Colon (tissue), 2 donors: ENCODE results near the gene EFCAB6.

Experiments
- FAIRE-seq: peaks from 2 replicates; lab custom pipeline; 2012; peaks lifted over from hg19 to GRCh38; lab: Jason Lieb, UNC
- donor health status: control.
- donor health status: control.

The EFCAB6 gene

DNA sequence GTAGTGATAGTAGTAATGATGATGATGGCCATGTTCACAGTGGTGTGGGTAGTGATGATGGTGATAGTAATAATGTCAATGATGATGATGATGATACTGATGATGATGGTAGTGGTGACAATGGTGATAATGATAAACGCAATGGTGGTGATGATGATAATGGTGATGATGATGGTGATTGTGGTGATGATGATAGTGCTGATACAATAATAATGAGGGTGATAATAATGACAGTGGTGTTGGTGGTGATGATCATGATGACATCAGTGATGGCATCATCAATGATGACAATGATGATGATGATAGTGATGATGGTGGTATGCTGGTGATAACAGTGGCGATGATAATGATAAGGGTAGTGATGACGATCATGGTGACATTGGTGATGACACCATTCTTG lies 308.0 kb downstream of the EFCAB6 start:
- no peak for FAIRE-seq

- no peak for FAIRE-seq
Observed at GRCh38 chr22:43502306-43502874, 309.7 kb downstream of the EFCAB6 start.

DNA sequence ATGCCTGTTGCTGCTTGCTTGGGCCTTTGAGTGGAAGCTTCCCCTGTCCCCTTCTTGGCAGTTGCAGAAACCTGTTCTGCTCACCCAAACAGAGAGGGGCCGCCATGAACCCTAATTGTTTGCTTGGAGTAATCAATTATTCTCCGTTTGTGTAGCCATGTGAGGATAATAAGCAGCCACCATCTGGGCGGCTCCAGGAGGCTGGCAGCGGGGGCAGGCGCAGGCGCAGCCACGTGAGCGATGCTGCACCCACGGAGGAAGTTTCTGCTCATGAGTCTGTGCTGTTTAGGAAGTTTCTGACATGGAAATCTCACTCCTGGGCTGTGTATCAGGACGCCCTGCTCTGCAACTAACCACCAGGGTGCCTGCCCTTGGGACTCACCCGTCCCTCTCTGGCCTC lies 310.2 kb downstream of the EFCAB6 start:
- no peak for FAIRE-seq

- FAIRE-seq = no peak
Observed at GRCh38 chr22:43500792-43501785, 311.0 kb downstream of the EFCAB6 start.

- FAIRE-seq = no peak
Observed at GRCh38 chr22:43498856-43499253, 313.2 kb downstream of the EFCAB6 start.

DNA sequence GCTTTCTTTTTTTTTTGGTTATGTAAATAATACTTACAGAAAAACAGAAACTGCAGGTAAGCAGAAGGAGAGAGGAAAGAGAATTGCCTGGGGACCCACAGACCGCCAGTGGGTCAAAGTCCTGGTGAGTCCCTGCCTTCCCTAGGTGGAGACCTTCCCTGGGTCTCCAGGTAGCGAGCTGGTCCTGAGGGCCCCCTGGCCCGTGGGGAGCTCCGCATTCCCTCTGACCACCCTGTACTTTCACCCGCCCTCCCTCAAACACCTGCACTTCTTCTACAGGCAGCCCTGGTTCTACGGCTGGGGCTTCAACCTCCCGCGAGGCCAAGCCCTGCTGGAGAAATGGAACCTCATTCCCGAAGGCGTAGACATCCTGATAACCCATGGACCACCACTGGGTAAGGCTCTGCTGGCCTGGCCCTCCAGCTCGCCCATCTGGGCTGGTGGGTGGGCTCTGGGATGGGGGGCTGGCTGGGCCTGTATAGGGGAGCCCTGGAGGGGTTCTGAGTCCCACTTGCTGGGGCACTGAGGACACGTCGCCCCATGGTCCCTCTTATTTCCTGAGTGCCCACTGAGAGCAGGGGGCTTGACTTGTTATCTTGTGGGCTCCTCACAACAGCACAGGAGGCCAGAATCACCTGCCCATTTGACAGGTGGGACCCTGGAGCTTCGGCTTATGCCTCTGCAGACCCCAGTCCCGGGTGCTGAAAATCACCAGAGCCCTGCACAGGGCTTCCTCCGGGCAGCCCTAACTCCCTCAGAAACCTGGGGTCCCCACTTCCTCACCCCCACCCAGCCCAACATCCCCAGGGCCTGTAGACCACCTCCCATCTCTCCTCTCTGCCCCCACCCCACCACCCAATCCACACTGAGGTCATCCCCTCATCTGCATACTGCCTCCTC lies 313.9 kb downstream of the EFCAB6 start:
- FAIRE-seq = no peak

DNA sequence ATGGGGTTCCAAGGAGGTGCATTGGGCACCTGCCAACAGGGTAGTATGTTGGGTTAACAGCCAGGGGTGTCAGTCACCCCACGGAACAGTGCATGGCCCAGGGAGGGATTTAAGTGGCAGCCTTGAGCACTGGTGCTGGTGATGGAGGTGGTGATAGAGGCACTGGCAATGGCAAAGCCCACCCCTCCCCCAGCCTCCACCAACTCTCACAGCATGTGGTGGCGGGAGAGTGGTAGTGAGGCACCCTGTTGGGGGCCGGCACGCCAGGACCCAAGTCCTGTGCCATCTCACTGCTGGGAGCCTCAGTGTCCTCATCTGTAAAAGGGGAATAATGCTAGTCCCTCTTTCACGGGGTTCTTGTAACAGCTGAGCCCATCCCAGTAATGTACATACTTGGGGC lies 318.8 kb downstream of the EFCAB6 start:
- no peak for FAIRE-seq

GRCh38 chr22:43491737-43492136 lies 320.4 kb downstream of the EFCAB6 start:
- no peak for FAIRE-seq

DNA sequence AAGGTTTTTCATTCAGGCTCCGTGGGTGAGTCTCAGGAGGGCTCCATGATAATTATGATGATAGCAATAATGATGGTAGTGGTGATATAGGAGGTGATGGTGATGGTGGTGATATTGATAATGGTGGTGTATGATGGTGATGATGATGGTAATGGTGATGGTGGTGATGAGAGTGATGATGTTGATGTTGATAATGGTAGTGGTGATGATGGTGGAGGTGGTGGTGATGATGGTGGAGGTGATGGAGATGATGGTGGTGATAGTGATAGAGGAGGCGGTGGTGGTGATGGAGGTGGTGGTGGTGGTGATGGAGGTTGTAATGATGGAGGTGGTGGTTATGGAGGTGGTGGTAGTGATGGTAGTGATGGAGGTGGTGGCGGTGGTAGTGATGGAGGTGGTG lies 320.9 kb downstream of the EFCAB6 start:
- no peak for FAIRE-seq

- FAIRE-seq = no peak
Observed at GRCh38 chr22:43490311-43490710, 321.8 kb downstream of the EFCAB6 start.

DNA sequence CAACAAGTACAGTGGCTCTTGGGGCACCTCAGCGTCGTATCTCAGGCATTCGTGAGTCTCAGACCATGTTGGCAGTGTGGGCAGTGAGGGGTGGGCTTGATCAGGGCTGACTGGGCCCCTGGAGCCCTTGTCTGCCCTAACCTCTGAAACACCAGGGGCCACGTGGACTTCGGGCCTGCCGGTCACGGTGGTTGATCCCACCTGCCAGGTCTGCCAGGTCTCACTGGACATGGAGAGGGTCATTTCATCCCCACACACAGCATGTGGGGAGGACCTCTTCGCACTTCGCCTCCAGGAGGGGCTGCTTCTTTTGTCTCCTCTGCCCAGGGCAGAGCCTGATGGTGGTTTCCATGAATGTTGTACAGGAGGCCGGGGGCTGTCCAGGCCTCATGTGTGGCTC lies 323.2 kb downstream of the EFCAB6 start:
- no peak for FAIRE-seq

- FAIRE-seq = no peak
Observed at GRCh38 chr22:43488031-43488866, 323.9 kb downstream of the EFCAB6 start.

DNA sequence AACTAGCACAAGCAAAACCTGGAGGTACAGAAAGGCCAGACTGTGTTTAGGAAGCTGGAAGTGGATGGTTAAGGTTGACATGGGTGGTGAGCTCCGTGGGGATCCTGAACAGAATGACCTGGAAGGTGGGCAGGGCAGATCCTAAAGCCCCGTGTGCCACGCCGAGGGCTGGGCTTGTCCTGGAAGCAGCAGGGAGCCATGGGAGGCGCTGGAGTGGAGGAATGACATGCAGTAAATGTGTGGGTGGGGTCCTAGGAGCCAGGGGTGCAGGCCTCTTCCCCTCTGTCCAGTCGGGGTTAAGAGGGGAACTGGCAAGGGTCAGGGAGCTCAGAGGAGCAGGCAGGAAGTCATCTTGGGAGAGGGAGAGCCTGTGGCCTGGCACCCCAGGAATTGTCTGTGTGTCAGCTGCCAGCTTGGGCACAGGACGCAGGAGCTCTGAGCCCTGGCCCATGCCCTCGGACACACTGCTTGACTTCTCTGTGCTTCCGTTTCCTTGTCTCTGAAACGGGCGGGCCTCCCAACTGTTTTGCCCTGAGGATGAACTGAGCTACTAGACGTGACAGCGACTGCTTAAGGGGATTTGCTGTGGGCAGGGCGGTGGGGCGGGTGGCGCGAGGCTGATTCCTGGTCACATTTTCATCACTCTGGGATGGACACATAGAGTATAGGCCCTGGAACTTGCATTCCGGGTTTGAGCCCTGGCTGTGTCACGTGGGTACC lies 324.6 kb downstream of the EFCAB6 start:
- no peak for FAIRE-seq

DNA sequence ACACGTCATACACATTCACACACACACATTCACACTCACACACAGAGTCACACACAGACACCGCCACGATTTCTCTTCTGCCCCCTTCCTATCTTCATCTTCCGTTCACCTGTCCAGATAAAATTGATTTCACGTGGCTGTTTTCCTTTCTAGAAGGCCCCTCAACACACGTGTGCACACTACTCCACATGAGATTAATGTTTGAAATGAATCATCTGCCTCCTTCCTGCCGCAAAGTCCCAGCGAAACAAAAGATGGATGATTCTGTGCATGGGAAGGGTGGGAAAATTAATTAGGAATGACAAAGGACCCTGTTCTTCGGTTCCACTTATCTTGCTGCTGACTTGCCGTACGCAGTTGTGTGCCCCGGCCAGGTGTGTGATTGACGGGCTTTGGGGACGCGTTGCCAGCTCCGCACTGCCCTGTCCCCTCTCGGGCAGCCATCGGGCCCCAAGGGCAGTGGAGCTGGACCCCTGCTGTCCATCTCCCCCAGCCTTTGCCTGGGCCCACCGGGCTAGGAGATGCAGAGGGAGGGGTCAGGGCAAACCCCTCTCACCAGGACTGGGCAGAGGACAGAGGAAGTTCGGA lies 326.5 kb downstream of the EFCAB6 start:
- FAIRE-seq = no peak

GRCh38 chr22:43484227-43484626 lies 327.9 kb downstream of the EFCAB6 start:
- no peak for FAIRE-seq

DNA sequence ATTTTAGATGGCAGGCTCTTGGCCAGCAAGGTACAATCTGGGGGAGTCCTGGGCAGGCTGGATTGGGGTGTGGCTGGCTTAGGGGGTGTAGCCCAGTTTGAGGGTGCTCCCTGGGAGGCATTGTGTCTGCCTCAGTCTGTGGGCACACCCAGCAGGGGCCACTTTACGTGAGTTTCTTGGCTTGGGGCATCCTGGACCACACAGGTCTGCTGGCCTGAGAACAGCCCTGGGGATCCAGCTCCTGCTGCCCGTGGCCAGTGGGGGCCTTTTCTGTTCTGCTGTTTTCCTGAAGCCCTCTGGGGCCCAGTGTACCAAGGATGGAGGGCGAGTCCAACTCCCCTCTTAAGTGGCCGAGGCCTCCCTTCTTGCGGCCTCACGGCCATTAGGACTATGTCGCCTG lies 328.4 kb downstream of the EFCAB6 start:
- no peak for FAIRE-seq

DNA sequence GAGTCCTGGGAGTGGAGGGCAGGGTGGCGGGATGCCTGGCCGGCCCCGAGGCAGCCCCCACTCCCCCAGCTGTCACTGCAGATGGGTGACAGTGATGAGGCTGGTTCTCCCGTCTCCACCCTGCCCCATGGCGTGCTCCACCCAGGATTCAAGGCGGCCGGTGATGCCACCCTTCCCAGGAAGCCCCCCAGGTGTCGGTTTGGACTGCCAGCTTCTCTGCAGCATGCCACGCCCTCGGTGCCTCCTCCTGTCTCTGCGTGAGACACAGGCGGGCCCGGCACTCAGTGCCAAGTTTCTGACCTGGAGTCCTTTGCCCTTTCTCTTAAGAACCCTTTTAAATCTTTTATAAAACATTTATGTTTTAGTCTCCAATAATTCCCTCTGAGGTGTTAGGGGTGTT lies 328.8 kb downstream of the EFCAB6 start:
- FAIRE-seq = no peak

DNA sequence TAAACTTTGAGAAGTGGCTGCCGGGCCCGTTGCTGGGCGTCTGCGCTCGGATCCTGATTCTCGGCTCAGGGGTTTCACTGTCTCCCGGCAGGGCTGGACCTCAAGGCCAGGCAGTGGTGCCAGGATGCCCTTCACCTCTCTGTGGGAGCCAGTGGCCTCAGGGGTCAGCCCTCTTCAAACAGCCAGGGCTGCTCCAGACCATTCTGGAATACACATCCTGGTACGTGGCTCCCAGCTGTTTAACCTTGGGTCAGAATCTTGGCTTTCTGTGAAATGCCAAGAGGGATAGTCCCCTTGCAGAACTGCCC lies 329.8 kb downstream of the EFCAB6 start:
- no peak for FAIRE-seq

DNA sequence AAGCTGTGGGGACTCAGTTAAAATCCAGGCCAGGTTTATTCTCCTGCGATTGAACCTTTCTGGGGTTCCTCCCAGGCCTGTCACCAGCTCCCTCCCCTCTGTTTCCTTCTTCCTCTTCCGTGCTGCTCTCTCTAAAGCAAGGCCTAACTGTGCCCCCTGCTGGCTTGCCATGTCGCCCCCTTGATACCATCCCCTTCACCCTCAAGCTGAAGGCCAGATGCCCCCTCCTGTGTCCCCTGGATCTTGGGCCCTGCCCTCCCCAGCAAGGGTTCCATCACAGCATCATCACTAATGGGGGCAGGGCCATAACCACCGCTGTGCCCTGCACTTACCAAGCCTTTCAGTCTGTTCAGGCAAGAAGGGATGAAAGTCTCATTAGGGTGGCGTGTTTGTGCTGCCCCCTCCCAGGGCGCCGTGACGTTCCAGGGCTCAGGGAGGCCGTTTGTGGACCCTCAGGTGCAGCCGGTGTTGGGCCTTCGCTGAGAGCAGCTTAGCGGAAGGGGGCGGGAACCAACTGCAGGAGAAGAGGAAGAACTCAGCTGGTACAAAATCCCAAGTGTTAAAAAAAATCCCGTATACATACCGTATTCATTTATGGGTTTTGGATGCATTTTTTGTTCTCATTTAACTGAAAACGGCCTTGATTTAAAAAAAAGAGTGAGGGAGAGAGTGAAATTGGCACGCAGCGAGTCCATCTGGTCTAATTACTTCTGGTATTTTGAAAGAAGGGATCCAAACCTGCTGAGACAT lies 330.4 kb downstream of the EFCAB6 start:
- no peak for FAIRE-seq

DNA sequence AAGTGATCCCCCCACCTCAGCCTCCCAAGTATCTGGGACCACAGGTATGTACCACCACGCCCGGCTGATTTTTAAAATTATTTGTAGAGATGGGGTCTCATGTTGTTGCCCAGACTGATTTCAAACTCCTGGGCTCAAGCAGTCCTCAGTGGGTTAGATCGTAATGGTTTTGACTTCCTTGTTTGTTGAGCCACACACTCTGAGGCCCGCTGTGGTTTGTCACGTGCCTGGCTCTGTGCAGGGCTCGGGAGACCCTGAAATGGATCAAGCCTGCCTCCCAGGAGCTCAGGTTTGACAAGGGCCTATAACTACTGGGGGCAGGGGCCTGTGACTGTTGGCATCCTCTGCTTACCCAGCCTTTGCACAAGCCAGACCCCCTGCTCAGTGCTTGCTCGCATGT lies 332.1 kb downstream of the EFCAB6 start:
- no peak for FAIRE-seq
